Brain pericyte (primary cell): Measurements from ENCODE around the gene RABEP2.

ENCODE experiments used
- DNase-seq: peaks from one replicate; pipeline ENCODE4 v3.0.0-alpha.2; 2012; ENCODE audit warnings: low read depth, low spot score

RABEP2 gene

GRCh38 chr16:28858421-28858820, 66.6 kb downstream of the RABEP2 start:
- DNase-seq: no peak
